ENCODE results near the gene INPP5J.

The INPP5J gene

GRCh38 chr22:31148488-31148887, 25.7 kb downstream of the INPP5J start:
- intact Hi-C loops (cut with DNase I; ENCODE audit: low total_unique reads) = loop anchor here (5.0 to 10.0 kb wide), 2 partner anchors 36 to 384 kb away; no protein-coding TSS in a partner anchor
- no peak for TF ChIP-seq CTCF (IDR thresholded peaks at IDR 0.05)
- DNase-seq = peak; percentile 41 to 42
- H3K27me3 ChIP-seq = no peaks in the 10 kb centered on the region
- no peaks in the 10 kb centered on the region for H3K36me3 ChIP-seq
- H3K4me1 ChIP-seq = peaks cover 0 to 25% (median 14%) of the 10 kb centered on the region in 4 donors
- no peak overlapping the region for H3K4me3 ChIP-seq
- H3K27ac ChIP-seq = peak overlapping the region; percentile 62 to 74
- H3K9me3 ChIP-seq = no peaks in the 10 kb centered on the region

GRCh38 chr22:31148953-31149627, 26.3 kb downstream of the INPP5J start:
- Histone ChIP-seq H3K27ac (peak overlapping the region; percentile 62 to 74), H3K36me3 (no peaks in the 10 kb centered on the region), H3K4me3 (no peak overlapping the region), H3K9me3 (no peaks in the 10 kb centered on the region), H3K4me1 (peaks cover 0 to 31% (median 16%) of the 10 kb centered on the region in 4 donors), H3K27me3 (no peaks in the 10 kb centered on the region)
- peak; percentile 61 to 82 for DNase-seq
- TF ChIP-seq CTCF (IDR thresholded peaks at IDR 0.05) = peak; percentile 91 to 95
- intact Hi-C loops (cut with DNase I; ENCODE audit: low total_unique reads) = loop anchor here (5.0 to 10.0 kb wide), 2 partner anchors 37 to 384 kb away; no protein-coding TSS in a partner anchor

- TF ChIP-seq CTCF (IDR thresholded peaks at IDR 0.05) = no peak
Measured at GRCh38 chr22:31150615-31151014, 27.8 kb downstream of the INPP5J start.

GRCh38 chr22:31151872-31152271, 29.1 kb downstream of the INPP5J start:
- no peaks in the 10 kb centered on the region for H3K36me3 ChIP-seq
- H3K27me3 ChIP-seq = no peaks in the 10 kb centered on the region
- intact Hi-C loops (cut with DNase I; ENCODE audit: low total_unique reads) = loop anchor here (10.0 kb wide), 1 partner anchor 207 kb away; no protein-coding TSS in a partner anchor
- peaks cover 0 to 58% (median 38%) of the 10 kb centered on the region in 4 donors for H3K4me1 ChIP-seq
- H3K4me3 ChIP-seq = no peak overlapping the region
- no peak for DNase-seq
- no peak for TF ChIP-seq CTCF (IDR thresholded peaks at IDR 0.05)
- H3K27ac ChIP-seq = peak overlapping the region; percentile 82
- H3K9me3 ChIP-seq = no peaks in the 10 kb centered on the region

More at GRCh38 chr22:31150615-31151014, 27.8 kb downstream of the INPP5J start:
- no peak for DNase-seq
- intact Hi-C loops (cut with DNase I; ENCODE audit: low total_unique reads) = loop anchor here (10.0 kb wide), 1 partner anchor 206 kb away; no protein-coding TSS in a partner anchor
- peaks cover 0 to 46% (median 27%) of the 10 kb centered on the region in 4 donors for H3K4me1 ChIP-seq
- H3K36me3 ChIP-seq = no peaks in the 10 kb centered on the region
- no peaks in the 10 kb centered on the region for H3K9me3 ChIP-seq
- no peak overlapping the region for H3K27ac ChIP-seq
- H3K27me3 ChIP-seq = no peaks in the 10 kb centered on the region
- H3K4me3 ChIP-seq = no peak overlapping the region

GRCh38 chr22:31153357-31153756, 30.6 kb downstream of the INPP5J start:
- TF ChIP-seq CTCF (IDR thresholded peaks at IDR 0.05) = no peak
- peak overlapping the region; percentile 82 for H3K27ac ChIP-seq
- no peaks in the 10 kb centered on the region for H3K36me3 ChIP-seq
- no peaks in the 10 kb centered on the region for H3K9me3 ChIP-seq
- H3K4me3 ChIP-seq = no peak overlapping the region
- peaks cover 0 to 58% (median 36%) of the 10 kb centered on the region in 4 donors for H3K4me1 ChIP-seq
- intact Hi-C loops (cut with DNase I; ENCODE audit: low total_unique reads) = loop anchor here (10.0 kb wide), 1 partner anchor 209 kb away; no protein-coding TSS in a partner anchor
- no peak for DNase-seq
- H3K27me3 ChIP-seq = no peaks in the 10 kb centered on the region

All from tibial artery (tissue), 4 donors.